Glutamatergic neuron (in vitro differentiated cells): ENCODE data around the gene FSIP1. TPM values are rescaled to one million over a fixed set of nuclear protein-coding genes. Genes with fewer than 3 reads are reported as not detected.

Experiments used
- DNase-seq: peaks from one replicate; pipeline ENCODE4 v3.0.0; 2022
- H3K27ac Mint-ChIP-seq: one replicate; pipeline ENCODE4 v1.8.0; 2020; ENCODE audit warnings: mild to moderate bottlenecking, mixed read lengths, inconsistent platforms; ENCODE audit not compliant: unreplicated experiment
- H3K27me3 Mint-ChIP-seq: one replicate; pipeline ENCODE4 v1.8.0; 2020; ENCODE audit warnings: mild to moderate bottlenecking, moderate library complexity, mixed read lengths, inconsistent platforms; ENCODE audit not compliant: unreplicated experiment
- H3K36me3 Mint-ChIP-seq: one replicate; pipeline ENCODE4 v1.8.0; 2020; ENCODE audit warnings: mild to moderate bottlenecking, mixed read lengths, inconsistent platforms; ENCODE audit not compliant: unreplicated experiment
- H3K4me1 Mint-ChIP-seq: one replicate; pipeline ENCODE4 v1.8.0; 2020; ENCODE audit warnings: mild to moderate bottlenecking, low read depth, mixed read lengths, inconsistent platforms; ENCODE audit not compliant: unreplicated experiment
- H3K4me3 Mint-ChIP-seq: one replicate; pipeline ENCODE4 v1.8.0; 2020; ENCODE audit warnings: mild to moderate bottlenecking, mixed read lengths, inconsistent platforms; ENCODE audit not compliant: unreplicated experiment
- H3K9me3 Mint-ChIP-seq: one replicate; pipeline ENCODE4 v1.8.0; 2020; ENCODE audit warnings: mild to moderate bottlenecking, moderate library complexity, mixed read lengths, inconsistent platforms; ENCODE audit not compliant: unreplicated experiment
- total RNA-seq: library from RNA; stranded (reverse); fragmentation: NEBNext Ultra II Directional; extraction: Animal tissue kit (Norgen Biotek cat#: 25700); gene quantifications from one replicate; pipeline ENCODE4 v1.2.1, GENCODE V29; 2021; ENCODE audit not compliant: unreplicated experiment
- TF ChIP-seq, protein P1 (sequence below): fragments of 200-600 bp; sonication (generic); IDR thresholded peaks from one replicate; pipeline ENCODE4 v1.5.0; 2021; ENCODE audit not compliant: partially characterized antibody, unreplicated experiment

The FSIP1 gene
- total RNA-seq, 1 donor from 2014 or later, result 1.5 TPM

DNA sequence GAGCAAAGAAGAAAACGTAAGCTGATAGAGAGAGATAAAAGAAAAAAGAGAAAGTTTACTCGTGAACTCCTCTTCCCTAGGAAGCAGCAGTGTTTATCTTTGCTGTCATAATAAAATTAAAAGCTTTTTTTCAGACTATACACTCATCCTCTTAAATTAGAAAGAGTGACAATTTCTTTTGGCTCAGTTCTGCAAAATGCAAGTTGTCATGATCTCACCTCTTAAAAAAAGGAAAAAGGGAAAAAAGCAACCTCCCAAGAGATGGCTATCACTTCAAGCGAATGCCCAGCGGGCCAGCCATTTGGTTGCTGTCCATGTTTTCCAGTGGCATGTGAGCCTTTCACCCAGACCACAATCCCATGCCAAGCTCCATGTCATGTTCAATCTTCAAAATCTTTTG is 208.8 kb downstream of the FSIP1 start:
- peaks cover 2% of the 10 kb centered on the region for H3K9me3 Mint-ChIP-seq
- H3K36me3 Mint-ChIP-seq, result no peaks in the 10 kb centered on the region
- no peak overlapping the region for H3K27ac Mint-ChIP-seq
- H3K4me1 Mint-ChIP-seq, result no peaks in the 10 kb centered on the region
- no peak for DNase-seq
- peaks cover 2% of the 10 kb centered on the region for H3K27me3 Mint-ChIP-seq
- TF ChIP-seq, protein P1, sequence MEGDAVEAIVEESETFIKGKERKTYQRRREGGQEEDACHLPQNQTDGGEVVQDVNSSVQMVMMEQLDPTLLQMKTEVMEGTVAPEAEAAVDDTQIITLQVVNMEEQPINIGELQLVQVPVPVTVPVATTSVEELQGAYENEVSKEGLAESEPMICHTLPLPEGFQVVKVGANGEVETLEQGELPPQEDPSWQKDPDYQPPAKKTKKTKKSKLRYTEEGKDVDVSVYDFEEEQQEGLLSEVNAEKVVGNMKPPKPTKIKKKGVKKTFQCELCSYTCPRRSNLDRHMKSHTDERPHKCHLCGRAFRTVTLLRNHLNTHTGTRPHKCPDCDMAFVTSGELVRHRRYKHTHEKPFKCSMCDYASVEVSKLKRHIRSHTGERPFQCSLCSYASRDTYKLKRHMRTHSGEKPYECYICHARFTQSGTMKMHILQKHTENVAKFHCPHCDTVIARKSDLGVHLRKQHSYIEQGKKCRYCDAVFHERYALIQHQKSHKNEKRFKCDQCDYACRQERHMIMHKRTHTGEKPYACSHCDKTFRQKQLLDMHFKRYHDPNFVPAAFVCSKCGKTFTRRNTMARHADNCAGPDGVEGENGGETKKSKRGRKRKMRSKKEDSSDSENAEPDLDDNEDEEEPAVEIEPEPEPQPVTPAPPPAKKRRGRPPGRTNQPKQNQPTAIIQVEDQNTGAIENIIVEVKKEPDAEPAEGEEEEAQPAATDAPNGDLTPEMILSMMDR, result no peak
- H3K4me3 Mint-ChIP-seq, result no peak overlapping the region

GRCh38 chr15:39573287-39573686 is 209.4 kb downstream of the FSIP1 start:
- Mint-ChIP-seq H3K9me3 (peaks cover 2% of the 10 kb centered on the region), H3K4me1 (no peaks in the 10 kb centered on the region), H3K27me3 (peaks cover 2% of the 10 kb centered on the region), H3K4me3 (no peak overlapping the region), H3K27ac (no peak overlapping the region), H3K36me3 (no peaks in the 10 kb centered on the region)
- no peak for DNase-seq
- TF ChIP-seq, protein P1, result no peak

- TF ChIP-seq, protein P1, result no peak
- no peaks in the 10 kb centered on the region for H3K4me1 Mint-ChIP-seq
- H3K27me3 Mint-ChIP-seq, result no peaks in the 10 kb centered on the region
- no peak overlapping the region for H3K4me3 Mint-ChIP-seq
- H3K36me3 Mint-ChIP-seq, result no peaks in the 10 kb centered on the region
- H3K27ac Mint-ChIP-seq, result no peak overlapping the region
- no peaks in the 10 kb centered on the region for H3K9me3 Mint-ChIP-seq
- DNase-seq, result no peak
Measured at GRCh38 chr15:39565851-39566250, 216.8 kb downstream of the FSIP1 start.

- H3K4me1 Mint-ChIP-seq, result no peaks in the 10 kb centered on the region
- no peak overlapping the region for H3K4me3 Mint-ChIP-seq
- H3K9me3 Mint-ChIP-seq, result no peaks in the 10 kb centered on the region
- H3K27ac Mint-ChIP-seq, result no peak overlapping the region
- H3K36me3 Mint-ChIP-seq, result no peaks in the 10 kb centered on the region
- no peaks in the 10 kb centered on the region for H3K27me3 Mint-ChIP-seq
- no peak for DNase-seq
- TF ChIP-seq, protein P1, result no peak
Measured at GRCh38 chr15:39564972-39565665, 217.5 kb downstream of the FSIP1 start.

GRCh38 chr15:39558421-39558820 is 224.2 kb downstream of the FSIP1 start:
- Mint-ChIP-seq H3K9me3 (no peaks in the 10 kb centered on the region), H3K4me1 (peaks cover 6% of the 10 kb centered on the region), H3K27ac (no peak overlapping the region), H3K4me3 (no peak overlapping the region), H3K36me3 (no peaks in the 10 kb centered on the region), H3K27me3 (no peaks in the 10 kb centered on the region)
- DNase-seq, result no peak
- TF ChIP-seq, protein P1, result no peak
